Panc1 (cell line): Measurements from ENCODE around the gene TLE6. TPM values are rescaled to one million over a fixed set of nuclear protein-coding genes. Genes with fewer than 3 reads are reported as not detected.

ENCODE experiments used
- ATAC-seq: fragments of 200-7000 bp; cut with Tn5 transposase; 2 replicates; pipeline ENCODE4 v1.9.1; 2020; ENCODE audit warnings: mild to moderate bottlenecking, moderate library complexity
- BruUV-seq: library from RNA; stranded (reverse); fragments of 400-500 nt; replicated peaks from 2 replicates; lab custom pipeline; 2021; lab: Mats Ljungman, UMichigan
- CTCF ChIA-PET: fragments of 300-600 bp; sonication (Branson Sonifier 250); formaldehyde crosslinking; loops from one replicate; lab custom pipeline; 2022; ENCODE audit warnings: antibody characterized with exemption; lab: Charles Lee
- POLR2A ChIA-PET: fragments of 300-600 bp; sonication (Branson Sonifier 250); formaldehyde crosslinking; loops from one replicate; lab custom pipeline; 2022; ENCODE audit warnings: antibody characterized with exemption; lab: Charles Lee
- DNase-seq: peaks from one replicate; pipeline ENCODE4 v3.0.0-alpha.2; 2010; ENCODE audit warnings: low read depth, low spot score
- H3K27ac ChIP-seq: 2 replicates; pipeline ENCODE4 v1.5.1; 2011; ENCODE audit warnings: mild to moderate bottlenecking, low read length, inconsistent platforms
- H3K27me3 ChIP-seq: fragments of 200-500 bp; sonication (Bioruptor generic); 2 replicates; pipeline ENCODE4 v1.6.0; 2014; ENCODE audit warnings: low read length, inconsistent platforms; ENCODE audit not compliant: control insufficient read depth, insufficient read depth
- H3K36me3 ChIP-seq: fragments of 200-500 bp; sonication (Bioruptor generic); 2 replicates; pipeline ENCODE4 v1.5.1; 2014; ENCODE audit warnings: inconsistent platforms, mild to moderate bottlenecking, low read length, moderate library complexity; ENCODE audit not compliant: control insufficient read depth, insufficient read depth
- H3K4me1 ChIP-seq: 2 replicates; pipeline ENCODE4 v1.5.1; 2011; ENCODE audit warnings: inconsistent platforms, mild to moderate bottlenecking, low read length, moderate library complexity; ENCODE audit not compliant: control insufficient read depth, insufficient read depth
- H3K4me3 ChIP-seq, 2 experiments: 2 replicates each; pipeline ENCODE4 v1.5.1; 2011 to 2012; ENCODE audit warnings: low read depth in 2 of 2, low read length in 2 of 2, mild to moderate bottlenecking in 2 of 2, inconsistent platforms in 1 of 2, moderate library complexity in 1 of 2
- H3K9me3 ChIP-seq: fragments of 200-500 bp; sonication (Bioruptor generic); 2 replicates; pipeline ENCODE4 v1.5.1; 2014; ENCODE audit warnings: low read depth, mild to moderate bottlenecking, inconsistent platforms, low read length, moderate library complexity; ENCODE audit not compliant: control insufficient read depth, insufficient read depth
- POLR2AphosphoS5 ChIP-seq: IDR thresholded peaks from 2 replicates; pipeline ENCODE4 v1.6.1; 2012; ENCODE audit warnings: mild to moderate bottlenecking, low read depth, low read length, moderate library complexity
- SIN3A ChIP-seq: IDR thresholded peaks from 2 replicates; pipeline ENCODE4 v1.6.1; 2012; ENCODE audit warnings: low read depth, mild to moderate bottlenecking, low read length, moderate library complexity, borderline replicate concordance; ENCODE audit not compliant: insufficient read depth
- TCF7L2 ChIP-seq: IDR thresholded peaks from 2 replicates; pipeline ENCODE4 v1.6.1; 2011; ENCODE audit warnings: mild to moderate bottlenecking, low read depth, low read length, inconsistent platforms
- in situ Hi-C: cut with HindIII; loops from 2 replicates; pipeline ENCODE4 v1.10.0; 2016; ENCODE audit warnings: low sequenced_read_pairs, low pct_unique_long_range_greater_than_20kb
- intact Hi-C: fragments of 100-400 bp; cut with micrococcal nuclease; formaldehyde crosslinking; loops from one replicate; pipeline ENCODE4 v1.10.0; 2022; ENCODE audit not compliant: unreplicated experiment
- total RNA-seq: library from RNA; stranded (reverse); gene quantifications from one replicate; pipeline ENCODE4 v1.2.1, GENCODE V29; 2021; ENCODE audit not compliant: unreplicated experiment
- TF ChIP-seq, protein P1 (sequence below): fragments of 450-650 bp; IDR thresholded peaks from 2 replicates; pipeline ENCODE4 v1.5.1; 2017; ENCODE audit warnings: mild to moderate bottlenecking
- TF ChIP-seq, protein P2 (sequence below), 2 experiments: IDR thresholded peaks; 2 replicates each; pipeline ENCODE4 v1.6.1; 2011 to 2012; ENCODE audit warnings: low read depth in 2 of 2, control low read depth in 1 of 2, low read length in 1 of 2, mild to moderate bottlenecking in 1 of 2, moderate library complexity in 1 of 2; ENCODE audit not compliant: insufficient read depth in 1 of 2

TLE6 gene
- total RNA-seq, 1 experiment from 2014 or later: 4.0 TPM

- CTCF ChIA-PET: no interaction called here
- peaks cover 7% of the 10 kb centered on the region for H3K4me1 ChIP-seq
- POLR2A ChIA-PET: no interaction called here
- DNase-seq (no peak), ATAC-seq (no peak)
- H3K4me3 ChIP-seq: no peak overlapping the region
- H3K36me3 ChIP-seq: no peaks in the 10 kb centered on the region
- no peaks in the 10 kb centered on the region for H3K27me3 ChIP-seq
- TF ChIP-seq, protein P1, sequence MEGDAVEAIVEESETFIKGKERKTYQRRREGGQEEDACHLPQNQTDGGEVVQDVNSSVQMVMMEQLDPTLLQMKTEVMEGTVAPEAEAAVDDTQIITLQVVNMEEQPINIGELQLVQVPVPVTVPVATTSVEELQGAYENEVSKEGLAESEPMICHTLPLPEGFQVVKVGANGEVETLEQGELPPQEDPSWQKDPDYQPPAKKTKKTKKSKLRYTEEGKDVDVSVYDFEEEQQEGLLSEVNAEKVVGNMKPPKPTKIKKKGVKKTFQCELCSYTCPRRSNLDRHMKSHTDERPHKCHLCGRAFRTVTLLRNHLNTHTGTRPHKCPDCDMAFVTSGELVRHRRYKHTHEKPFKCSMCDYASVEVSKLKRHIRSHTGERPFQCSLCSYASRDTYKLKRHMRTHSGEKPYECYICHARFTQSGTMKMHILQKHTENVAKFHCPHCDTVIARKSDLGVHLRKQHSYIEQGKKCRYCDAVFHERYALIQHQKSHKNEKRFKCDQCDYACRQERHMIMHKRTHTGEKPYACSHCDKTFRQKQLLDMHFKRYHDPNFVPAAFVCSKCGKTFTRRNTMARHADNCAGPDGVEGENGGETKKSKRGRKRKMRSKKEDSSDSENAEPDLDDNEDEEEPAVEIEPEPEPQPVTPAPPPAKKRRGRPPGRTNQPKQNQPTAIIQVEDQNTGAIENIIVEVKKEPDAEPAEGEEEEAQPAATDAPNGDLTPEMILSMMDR: no peak
- TF ChIP-seq POLR2AphosphoS5: no peak
- no peak for TF ChIP-seq SIN3A
- no peak for TF ChIP-seq TCF7L2
- TF ChIP-seq, protein P2, sequence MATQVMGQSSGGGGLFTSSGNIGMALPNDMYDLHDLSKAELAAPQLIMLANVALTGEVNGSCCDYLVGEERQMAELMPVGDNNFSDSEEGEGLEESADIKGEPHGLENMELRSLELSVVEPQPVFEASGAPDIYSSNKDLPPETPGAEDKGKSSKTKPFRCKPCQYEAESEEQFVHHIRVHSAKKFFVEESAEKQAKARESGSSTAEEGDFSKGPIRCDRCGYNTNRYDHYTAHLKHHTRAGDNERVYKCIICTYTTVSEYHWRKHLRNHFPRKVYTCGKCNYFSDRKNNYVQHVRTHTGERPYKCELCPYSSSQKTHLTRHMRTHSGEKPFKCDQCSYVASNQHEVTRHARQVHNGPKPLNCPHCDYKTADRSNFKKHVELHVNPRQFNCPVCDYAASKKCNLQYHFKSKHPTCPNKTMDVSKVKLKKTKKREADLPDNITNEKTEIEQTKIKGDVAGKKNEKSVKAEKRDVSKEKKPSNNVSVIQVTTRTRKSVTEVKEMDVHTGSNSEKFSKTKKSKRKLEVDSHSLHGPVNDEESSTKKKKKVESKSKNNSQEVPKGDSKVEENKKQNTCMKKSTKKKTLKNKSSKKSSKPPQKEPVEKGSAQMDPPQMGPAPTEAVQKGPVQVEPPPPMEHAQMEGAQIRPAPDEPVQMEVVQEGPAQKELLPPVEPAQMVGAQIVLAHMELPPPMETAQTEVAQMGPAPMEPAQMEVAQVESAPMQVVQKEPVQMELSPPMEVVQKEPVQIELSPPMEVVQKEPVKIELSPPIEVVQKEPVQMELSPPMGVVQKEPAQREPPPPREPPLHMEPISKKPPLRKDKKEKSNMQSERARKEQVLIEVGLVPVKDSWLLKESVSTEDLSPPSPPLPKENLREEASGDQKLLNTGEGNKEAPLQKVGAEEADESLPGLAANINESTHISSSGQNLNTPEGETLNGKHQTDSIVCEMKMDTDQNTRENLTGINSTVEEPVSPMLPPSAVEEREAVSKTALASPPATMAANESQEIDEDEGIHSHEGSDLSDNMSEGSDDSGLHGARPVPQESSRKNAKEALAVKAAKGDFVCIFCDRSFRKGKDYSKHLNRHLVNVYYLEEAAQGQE (IDR thresholded peaks at IDR 0.05; ENCODE audit: insufficient read depth in 1 of 2, low read depth in 2 of 2, low read length in 1 of 2): no peak
- no TSS peak for BruUV-seq
- H3K27ac ChIP-seq: no peak overlapping the region
- in situ Hi-C loops (no loop called here), intact Hi-C loops (no loop called here)
- H3K9me3 ChIP-seq: no peaks in the 10 kb centered on the region
These were observed 56.4 kb downstream of the TLE6 start for GRCh38 chr19:3033595-3034405.

GRCh38 chr19:3034406-3034655, 57.0 kb downstream of the TLE6 start:
- no peaks in the 10 kb centered on the region for H3K9me3 ChIP-seq
- no peak overlapping the region for H3K4me3 ChIP-seq
- TF ChIP-seq, protein P1: no peak
- TF ChIP-seq POLR2AphosphoS5: no peak
- no peak for TF ChIP-seq TCF7L2
- TF ChIP-seq, protein P2 (IDR thresholded peaks at IDR 0.05; ENCODE audit: insufficient read depth in 1 of 2, low read depth in 2 of 2, low read length in 1 of 2): no peak
- TF ChIP-seq SIN3A: no peak
- ATAC-seq: no peak
- ChIA-PET CTCF (no interaction called here), POLR2A (no interaction called here)
- H3K4me1 ChIP-seq: peaks cover 7% of the 10 kb centered on the region
- in situ Hi-C loops: no loop called here
- no peaks in the 10 kb centered on the region for H3K36me3 ChIP-seq
- no TSS peak for BruUV-seq
- no peaks in the 10 kb centered on the region for H3K27me3 ChIP-seq
- peak overlapping the region; percentile 90; the same call in 1 of the 2 replicates for H3K27ac ChIP-seq
- no peak for DNase-seq
- intact Hi-C loops: no loop called here
